ENCODE measurements around the gene EIF2S3.
"Not testable (repeated sequence)": the region's sequence is repeated elsewhere in the genome, so short reads cannot be mapped to it uniquely, and the experiment has no call there.

EIF2S3 gene

DNA sequence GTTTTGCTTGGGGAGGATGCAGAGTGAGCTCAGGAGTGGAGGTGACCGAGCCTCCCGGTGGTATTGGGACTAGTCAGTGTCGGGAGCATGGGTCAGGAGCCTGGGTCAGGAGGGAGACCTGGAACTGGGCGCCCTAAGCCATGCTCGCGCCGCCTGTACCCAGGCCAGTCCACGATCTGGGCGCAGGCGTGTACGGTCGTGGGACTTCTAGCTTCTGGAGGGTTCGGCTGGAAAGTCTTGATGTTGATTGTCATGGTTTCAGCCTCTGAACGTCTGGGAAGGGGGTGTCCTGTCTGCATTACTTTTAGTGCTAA, 244 bp downstream of the EIF2S3 start:
- DNase-seq (ENCODE audit: low spot score) = no peak
- Histone ChIP-seq H3K27ac (peak overlapping the region; percentile 81 to 90), H3K4me3 (peak overlapping the region; percentile 73)
- TF ChIP-seq, protein P1, sequence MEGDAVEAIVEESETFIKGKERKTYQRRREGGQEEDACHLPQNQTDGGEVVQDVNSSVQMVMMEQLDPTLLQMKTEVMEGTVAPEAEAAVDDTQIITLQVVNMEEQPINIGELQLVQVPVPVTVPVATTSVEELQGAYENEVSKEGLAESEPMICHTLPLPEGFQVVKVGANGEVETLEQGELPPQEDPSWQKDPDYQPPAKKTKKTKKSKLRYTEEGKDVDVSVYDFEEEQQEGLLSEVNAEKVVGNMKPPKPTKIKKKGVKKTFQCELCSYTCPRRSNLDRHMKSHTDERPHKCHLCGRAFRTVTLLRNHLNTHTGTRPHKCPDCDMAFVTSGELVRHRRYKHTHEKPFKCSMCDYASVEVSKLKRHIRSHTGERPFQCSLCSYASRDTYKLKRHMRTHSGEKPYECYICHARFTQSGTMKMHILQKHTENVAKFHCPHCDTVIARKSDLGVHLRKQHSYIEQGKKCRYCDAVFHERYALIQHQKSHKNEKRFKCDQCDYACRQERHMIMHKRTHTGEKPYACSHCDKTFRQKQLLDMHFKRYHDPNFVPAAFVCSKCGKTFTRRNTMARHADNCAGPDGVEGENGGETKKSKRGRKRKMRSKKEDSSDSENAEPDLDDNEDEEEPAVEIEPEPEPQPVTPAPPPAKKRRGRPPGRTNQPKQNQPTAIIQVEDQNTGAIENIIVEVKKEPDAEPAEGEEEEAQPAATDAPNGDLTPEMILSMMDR (IDR thresholded peaks at IDR 0.05) = no peak

GRCh38 chrX:24063488-24063887, 8.7 kb downstream of the EIF2S3 start:
- no peak overlapping the region for H3K4me3 ChIP-seq
- TF ChIP-seq, protein P1 (IDR thresholded peaks at IDR 0.05) = no peak
- DNase-seq (ENCODE audit: low spot score) = no peak
- no peak overlapping the region for H3K27ac ChIP-seq

DNA sequence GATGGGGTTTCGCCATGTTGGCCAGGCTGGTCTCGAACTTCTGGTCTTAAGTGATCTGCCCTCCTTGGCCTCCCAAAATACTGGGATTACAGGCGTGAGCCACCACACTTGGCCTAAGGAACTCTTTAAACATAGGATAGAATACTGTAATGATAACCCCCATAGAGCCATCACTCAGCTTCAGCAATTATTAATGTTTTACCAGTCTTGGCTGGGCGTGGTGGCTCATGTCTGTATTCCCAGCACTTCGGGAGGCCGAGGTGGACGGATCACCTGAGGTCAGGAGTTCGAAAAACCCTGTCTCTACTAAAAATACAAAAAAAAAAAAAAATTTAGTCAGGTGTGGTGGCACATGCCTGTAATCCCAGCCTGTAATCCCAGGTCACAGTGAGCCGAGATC, 15.1 kb downstream of the EIF2S3 start:
- H3K4me3 ChIP-seq = no peak overlapping the region
- TF ChIP-seq, protein P1 (IDR thresholded peaks at IDR 0.05) = no peak
- no peak overlapping the region for H3K27ac ChIP-seq
- no peak for DNase-seq (ENCODE audit: low spot score)

DNA sequence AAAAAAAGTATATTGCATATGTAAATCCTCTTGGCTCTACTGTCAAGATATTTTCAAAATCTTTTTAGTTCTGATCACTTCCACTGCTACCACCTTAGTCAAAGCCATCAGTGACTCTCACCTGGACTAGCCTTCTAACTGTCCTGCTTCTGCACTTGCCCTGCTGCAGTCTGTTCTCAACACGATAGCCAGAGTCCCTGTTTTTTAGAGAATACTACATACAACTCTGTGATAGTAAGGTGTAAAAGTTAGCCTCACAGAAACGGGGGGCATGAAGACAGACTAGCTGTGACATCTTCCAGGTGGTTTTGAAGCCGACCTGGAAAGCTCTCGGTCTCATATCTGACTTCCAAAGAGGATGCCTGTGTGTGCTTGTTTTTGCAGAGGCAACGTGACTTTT, 24.7 kb downstream of the EIF2S3 start:
- TF ChIP-seq, protein P1 (IDR thresholded peaks at IDR 0.05) = no peak
- Histone ChIP-seq H3K27ac (no peak overlapping the region), H3K4me3 (no peak overlapping the region)
- no peak for DNase-seq (ENCODE audit: low spot score)

DNA sequence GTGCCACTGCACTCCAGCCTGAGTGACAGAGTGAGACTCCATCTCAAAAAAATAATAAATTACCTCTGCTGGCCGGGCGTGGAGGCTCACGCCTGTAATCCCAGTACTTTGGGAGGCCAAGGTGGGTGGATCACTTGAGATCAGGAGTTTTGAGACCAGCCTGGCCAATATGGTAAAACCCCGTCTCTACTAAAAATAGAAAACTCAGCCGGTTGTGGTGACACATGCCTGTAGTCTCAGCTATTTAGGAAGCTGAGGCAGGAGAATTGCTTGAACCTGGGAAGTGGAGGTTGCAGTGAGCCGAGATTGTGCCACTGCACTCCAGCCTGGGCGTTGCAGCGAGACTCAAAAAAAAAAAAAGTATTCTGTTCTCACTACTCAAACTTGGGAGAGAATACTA, 25.5 kb downstream of the EIF2S3 start:
- DNase-seq (ENCODE audit: low spot score); H3K27ac ChIP-seq; H3K4me3 ChIP-seq: not testable (repeated sequence)

GRCh38 chrX:24080704-24081103, 25.9 kb downstream of the EIF2S3 start:
- Histone ChIP-seq H3K27ac (no peak overlapping the region), H3K4me3 (no peak overlapping the region)
- TF ChIP-seq, protein P1 (IDR thresholded peaks at IDR 0.05) = no peak
- DNase-seq (ENCODE audit: low spot score) = no peak

- Histone ChIP-seq H3K4me3 (no peak overlapping the region), H3K27ac (no peak overlapping the region)
- no peak for DNase-seq (ENCODE audit: low spot score)
- TF ChIP-seq, protein P1 (IDR thresholded peaks at IDR 0.05) = no peak
These were observed 27.0 kb downstream of the EIF2S3 start for GRCh38 chrX:24081661-24082154.

DNA sequence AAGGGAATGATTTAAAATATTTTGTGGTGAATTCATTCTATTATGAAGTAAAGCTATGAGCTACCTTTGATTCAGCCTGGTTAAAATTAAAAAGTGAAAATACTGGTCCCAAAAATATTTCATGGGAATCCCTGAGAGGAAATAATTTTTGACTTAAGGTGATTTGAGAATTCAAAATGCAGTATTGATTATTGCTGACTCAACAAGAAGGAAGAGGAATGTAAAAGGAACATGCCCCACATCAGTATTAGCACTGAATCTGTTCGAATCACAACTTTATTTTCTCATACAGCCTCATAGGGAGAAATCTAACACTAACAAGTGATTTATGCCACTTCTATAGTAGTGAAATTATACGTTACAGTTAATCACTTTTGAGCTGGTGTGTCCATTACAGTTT, 27.7 kb downstream of the EIF2S3 start:
- TF ChIP-seq, protein P1 (IDR thresholded peaks at IDR 0.05) = no peak
- DNase-seq (ENCODE audit: low spot score) = no peak
- no peak overlapping the region for H3K4me3 ChIP-seq
- H3K27ac ChIP-seq = no peak overlapping the region
